H9 (cell line): ENCODE data around the gene RIMBP2. TPM values are rescaled to one million over a fixed set of nuclear protein-coding genes. Genes with fewer than 3 reads are reported as not detected.

Source experiments
- DNase-seq: peaks from one replicate; pipeline ENCODE4 v3.0.0-alpha.2; 2017
- H2AFZ ChIP-seq: one replicate; pipeline ENCODE4 v1.6.1; 2013; ENCODE audit warnings: mild to moderate bottlenecking, low read length, control low read depth, moderate library complexity
- H2AK5ac ChIP-seq: 2 replicates; pipeline ENCODE4 v1.6.1; 2013; ENCODE audit warnings: low read length, control low read depth, mixed read lengths; ENCODE audit not compliant: insufficient read length
- H2BK120ac ChIP-seq: one replicate; pipeline ENCODE4 v1.6.1; 2013; ENCODE audit warnings: low read depth, mild to moderate bottlenecking, low read length, control low read depth, inconsistent platforms; ENCODE audit not compliant: poor library complexity, severe bottlenecking
- H2BK12ac ChIP-seq: 2 replicates; pipeline ENCODE4 v1.6.1; 2013; ENCODE audit warnings: low read length, control low read depth, mixed read lengths, low read depth; ENCODE audit not compliant: insufficient read length
- H2BK15ac ChIP-seq: 2 replicates; pipeline ENCODE4 v1.6.1; 2013; ENCODE audit warnings: low read depth, low read length, control low read depth
- H2BK20ac ChIP-seq: one replicate; pipeline ENCODE4 v1.6.1; 2013; ENCODE audit warnings: low read depth, mild to moderate bottlenecking, low read length, control low read depth, inconsistent platforms; ENCODE audit not compliant: poor library complexity, severe bottlenecking
- H2BK5ac ChIP-seq: 2 replicates; pipeline ENCODE4 v1.6.1; 2013; ENCODE audit warnings: low read length, control low read depth, mixed read lengths; ENCODE audit not compliant: insufficient read length
- H3K14ac ChIP-seq: 2 replicates; pipeline ENCODE4 v1.6.1; 2013; ENCODE audit warnings: low read length, control low read depth; ENCODE audit not compliant: insufficient read depth
- H3K18ac ChIP-seq: 2 replicates; pipeline ENCODE4 v1.6.1; 2013; ENCODE audit warnings: low read depth, mild to moderate bottlenecking, mixed read lengths, low read length, control low read depth; ENCODE audit not compliant: insufficient read length
- H3K23ac ChIP-seq: 2 replicates; pipeline ENCODE4 v1.6.1; 2013; ENCODE audit warnings: low read length, control low read depth, mixed read lengths, low read depth; ENCODE audit not compliant: insufficient read length
- H3K23me2 ChIP-seq: 2 replicates; pipeline ENCODE4 v1.6.1; 2013; ENCODE audit warnings: low read depth, mild to moderate bottlenecking, mixed read lengths, low read length, control low read depth; ENCODE audit not compliant: insufficient read length, poor library complexity, severe bottlenecking
- H3K27ac ChIP-seq: 2 replicates; pipeline ENCODE4 v1.5.1; 2013; ENCODE audit warnings: low read length, control low read depth, mixed read lengths, low read depth; ENCODE audit not compliant: insufficient read length
- H3K27me3 ChIP-seq: 2 replicates; pipeline ENCODE4 v1.6.1; 2013; ENCODE audit warnings: low read length, control low read depth, inconsistent platforms; ENCODE audit not compliant: insufficient read depth
- H3K4ac ChIP-seq: 2 replicates; pipeline ENCODE4 v1.6.1; 2013; ENCODE audit warnings: low read depth, mild to moderate bottlenecking, control low read depth, inconsistent platforms, low read length, moderate library complexity
- H3K4me1 ChIP-seq: 2 replicates; pipeline ENCODE4 v1.6.1; 2013; ENCODE audit warnings: low read length, control low read depth, inconsistent platforms; ENCODE audit not compliant: insufficient read depth
- H3K4me2 ChIP-seq: 2 replicates; pipeline ENCODE4 v1.6.1; 2013; ENCODE audit warnings: low read length, control low read depth, mixed read lengths; ENCODE audit not compliant: insufficient read length, insufficient read depth
- H3K56ac ChIP-seq: 2 replicates; pipeline ENCODE4 v1.6.1; 2013; ENCODE audit warnings: low read depth, mild to moderate bottlenecking, mixed read lengths, low read length, control low read depth; ENCODE audit not compliant: insufficient read length
- H3K79me1 ChIP-seq: 2 replicates; pipeline ENCODE4 v1.6.1; 2013; ENCODE audit warnings: low read depth, mild to moderate bottlenecking, moderate library complexity, low read length, control low read depth, inconsistent platforms; ENCODE audit not compliant: insufficient read depth, poor library complexity, severe bottlenecking
- H3K79me2 ChIP-seq: 2 replicates; pipeline ENCODE4 v1.6.1; 2013; ENCODE audit warnings: low read length, control low read depth, inconsistent platforms; ENCODE audit not compliant: insufficient read depth
- H3K9ac ChIP-seq: 2 replicates; pipeline ENCODE4 v1.6.1; 2013; ENCODE audit warnings: low read length, control low read depth, mixed read lengths; ENCODE audit not compliant: insufficient read length; ENCODE audit errors: extremely low read depth
- H3K9me3 ChIP-seq: one replicate; pipeline ENCODE4 v1.6.1; 2013; ENCODE audit warnings: low read depth, low read length, inconsistent platforms; ENCODE audit not compliant: control insufficient read depth
- H3T11ph ChIP-seq: one replicate; pipeline ENCODE4 v1.6.1; 2013; ENCODE audit warnings: mild to moderate bottlenecking, low read length, control low read depth, inconsistent platforms
- H4K20me1 ChIP-seq: one replicate; pipeline ENCODE4 v1.6.1; 2013; ENCODE audit not compliant: control insufficient read depth, insufficient read length, insufficient read depth
- H4K5ac ChIP-seq: 2 replicates; pipeline ENCODE4 v1.6.1; 2013; ENCODE audit warnings: low read depth, mild to moderate bottlenecking, mixed read lengths, low read length, control low read depth; ENCODE audit not compliant: insufficient read length
- H4K8ac ChIP-seq: replicated peaks from 2 replicates; pipeline ENCODE4 v1.6.1; 2013; ENCODE audit warnings: low read length, control low read depth, mixed read lengths, low read depth; ENCODE audit not compliant: insufficient read length
- H4K91ac ChIP-seq: 2 replicates; pipeline ENCODE4 v1.6.1; 2013; ENCODE audit warnings: low read depth, mild to moderate bottlenecking, moderate library complexity, mixed read lengths, low read length, control low read depth; ENCODE audit not compliant: insufficient read length
- H3K27ac Mint-ChIP-seq, 3 experiments: 2 replicates in 2 of 3; 3 replicates in 1 of 3; pipeline ENCODE4 v1.8.0; 2020 to 2021; ENCODE audit warnings: mixed read lengths in 3 of 3, mild to moderate bottlenecking in 1 of 3, moderate library complexity in 1 of 3
- H3K27me3 Mint-ChIP-seq: 2 replicates; pipeline ENCODE4 v1.8.0; 2021; ENCODE audit warnings: low read depth, mild to moderate bottlenecking, moderate library complexity, mixed read lengths
- H3K36me3 Mint-ChIP-seq, 3 experiments: 2 replicates in 2 of 3; 3 replicates in 1 of 3; pipeline ENCODE4 v1.8.0; 2020 to 2021; ENCODE audit warnings: low read depth in 3 of 3, mixed read lengths in 3 of 3; ENCODE audit not compliant: insufficient read depth in 1 of 3
- H3K4me1 Mint-ChIP-seq, 2 experiments: 2 replicates each; pipeline ENCODE4 v1.8.0; 2020; ENCODE audit warnings: mixed read lengths in 2 of 2
- H3K4me3 Mint-ChIP-seq, 2 experiments: 2 replicates in 1 of 2; 3 replicates in 1 of 2; pipeline ENCODE4 v1.8.0; 2020 to 2021; ENCODE audit warnings: mild to moderate bottlenecking in 2 of 2, mixed read lengths in 2 of 2, moderate library complexity in 1 of 2
- H3K9me3 Mint-ChIP-seq, 2 experiments: 2 replicates in 1 of 2; 3 replicates in 1 of 2; pipeline ENCODE4 v1.8.0; 2020; ENCODE audit warnings: mild to moderate bottlenecking in 2 of 2, mixed read lengths in 2 of 2, moderate library complexity in 1 of 2
- WGBS: extraction: QIAGEN DNeasy Blood & Tissue Kit; methylation state at CpG from one replicate; pipeline ENCODE4 v1.1.7; 2013; ENCODE audit warnings: missing lambda C conversion rate, low lambda C conversion rate, mixed read lengths; ENCODE audit not compliant: insufficient read length; ENCODE audit errors: extremely low coverage; 5-methylcytosine and 5-hydroxymethylcytosine counted together
- total RNA-seq: library from RNA; stranded (reverse); gene quantifications from 2 replicates; pipeline ENCODE4 v1.2.1, GENCODE V29; 2021
- TF ChIP-seq, protein P1 (sequence below): fragments of 200-600 bp; sonication (generic); conservative IDR thresholded peaks from 3 replicates; pipeline ENCODE4 v1.8.0; 2021; ENCODE audit warnings: antibody characterized with exemption, mild to moderate bottlenecking

RIMBP2 gene
- total RNA-seq, 1 experiment from 2014 or later: 0.70 TPM

DNA sequence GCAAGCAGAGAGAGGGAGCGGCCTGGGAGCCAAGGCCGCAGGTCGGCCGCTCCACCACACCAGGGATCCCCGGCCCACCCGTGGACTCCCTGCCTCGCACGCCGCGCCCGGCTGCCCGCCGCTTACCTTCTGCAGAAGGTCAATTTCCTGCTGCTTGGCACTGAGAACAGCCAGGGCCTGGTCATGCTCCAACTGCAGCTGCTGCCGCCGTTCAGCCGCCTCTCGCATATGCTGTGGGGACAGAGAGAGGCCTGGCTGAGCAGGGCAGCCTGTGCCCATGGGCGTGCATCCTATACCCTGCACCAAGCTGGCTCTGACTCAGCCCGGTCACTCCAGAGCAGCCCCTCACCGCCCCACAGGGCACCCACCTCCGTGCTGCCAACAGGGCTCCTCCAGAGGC, 237.3 kb downstream of the RIMBP2 start:
- Histone ChIP-seq H4K20me1 (no peaks in the 10 kb centered on the region), H3K79me1 (no peaks in the 10 kb centered on the region), H3T11ph (no peak overlapping the region), H2BK20ac (no peak overlapping the region), H3K56ac (no peak overlapping the region), H4K5ac (no peak overlapping the region), H3K18ac (no peak overlapping the region), H3K9ac (no peak overlapping the region), H4K91ac (no peak overlapping the region), H2AK5ac (no peak overlapping the region), H3K4me1 (no peaks in the 10 kb centered on the region; the same call in 1 of the 2 replicates), H2AFZ (no peak overlapping the region), H3K23ac (no peak overlapping the region), H3K4me2 (no peak overlapping the region), H2BK120ac (no peak overlapping the region), H3K23me2 (no peaks in the 10 kb centered on the region), H3K9me3 (no peaks in the 10 kb centered on the region), H2BK15ac (no peak overlapping the region), H3K27ac (no peak overlapping the region), H2BK5ac (no peak overlapping the region), H3K14ac (no peak overlapping the region; the same call in 1 of the 2 replicates), H4K8ac (no peak overlapping the region), H3K79me2 (no peaks in the 10 kb centered on the region), H3K4ac (no peak overlapping the region), H2BK12ac (no peak overlapping the region), H3K27me3 (no peaks in the 10 kb centered on the region)
- no CpG with 5 or more reads among the region's 21 CpGs for WGBS
- H3K27me3 Mint-ChIP-seq: peaks cover 17% of the 10 kb centered on the region
- DNase-seq: no peak
- H3K36me3 Mint-ChIP-seq: no peaks in the 10 kb centered on the region
- no peaks in the 10 kb centered on the region for H3K9me3 Mint-ChIP-seq
- no peak overlapping the region for H3K27ac Mint-ChIP-seq
- H3K4me3 Mint-ChIP-seq: no peak overlapping the region
- peaks cover 13 to 21% of the 10 kb centered on the region in 2 experiments for H3K4me1 Mint-ChIP-seq
- TF ChIP-seq, protein P1, sequence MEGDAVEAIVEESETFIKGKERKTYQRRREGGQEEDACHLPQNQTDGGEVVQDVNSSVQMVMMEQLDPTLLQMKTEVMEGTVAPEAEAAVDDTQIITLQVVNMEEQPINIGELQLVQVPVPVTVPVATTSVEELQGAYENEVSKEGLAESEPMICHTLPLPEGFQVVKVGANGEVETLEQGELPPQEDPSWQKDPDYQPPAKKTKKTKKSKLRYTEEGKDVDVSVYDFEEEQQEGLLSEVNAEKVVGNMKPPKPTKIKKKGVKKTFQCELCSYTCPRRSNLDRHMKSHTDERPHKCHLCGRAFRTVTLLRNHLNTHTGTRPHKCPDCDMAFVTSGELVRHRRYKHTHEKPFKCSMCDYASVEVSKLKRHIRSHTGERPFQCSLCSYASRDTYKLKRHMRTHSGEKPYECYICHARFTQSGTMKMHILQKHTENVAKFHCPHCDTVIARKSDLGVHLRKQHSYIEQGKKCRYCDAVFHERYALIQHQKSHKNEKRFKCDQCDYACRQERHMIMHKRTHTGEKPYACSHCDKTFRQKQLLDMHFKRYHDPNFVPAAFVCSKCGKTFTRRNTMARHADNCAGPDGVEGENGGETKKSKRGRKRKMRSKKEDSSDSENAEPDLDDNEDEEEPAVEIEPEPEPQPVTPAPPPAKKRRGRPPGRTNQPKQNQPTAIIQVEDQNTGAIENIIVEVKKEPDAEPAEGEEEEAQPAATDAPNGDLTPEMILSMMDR: no peak
